K562 (cell line): ENCODE measurements around the gene TMC2. TPM values are rescaled to one million over a fixed set of nuclear protein-coding genes. Genes with fewer than 3 reads are reported as not detected.
A peak's percentile ranks its signal among the peaks of the same experiment; 100 is the strongest.

Source experiments
- ATAC-seq: fragments of 200-7000 bp; cut with Tn5 transposase; 3 replicates; pipeline ENCODE4 v1.9.1; 2020; ENCODE audit warnings: moderate library complexity
- BruUV-seq: library from RNA; stranded (reverse); fragments of 400-500 nt; replicated peaks from 2 replicates; lab custom pipeline; 2021; lab: Mats Ljungman, UMichigan
- CTCF ChIA-PET: fragments of 300-600 bp; formaldehyde crosslinking; extraction: SDS; loops from one replicate; lab custom pipeline; 2021; ENCODE audit warnings: low intra/inter-chr PET ratio; lab: Yijun Ruan, JAX
- POLR2A ChIA-PET: fragments of 300-600, 350-650 bp; sonication (Branson Sonifier 250); formaldehyde crosslinking; extraction: SDS; loops from one replicate; lab custom pipeline; 2021; ENCODE audit warnings: antibody characterized with exemption, inconsistent platforms; lab: Yijun Ruan, JAX
- DNase-seq, 4 experiments: peaks; one replicate each; pipeline versions ENCODE4 v3.0.0 to v3.0.0-alpha.2; 2011 to 2018; ENCODE audit warnings: low spot score in 3 of 4, mixed read lengths in 3 of 4; ENCODE audit errors: extremely low read depth in 1 of 4
- FAIRE-seq: peaks from 2 replicates; lab custom pipeline; 2011; peaks lifted over from hg19 to GRCh38; lab: Jason Lieb, UNC
- H2AFZ ChIP-seq: 2 replicates; pipeline ENCODE4 v1.6.0; 2011; ENCODE audit warnings: low read depth, low read length, control low read depth, inconsistent platforms
- H3K27ac ChIP-seq: fragments of 200-600 bp; 3 replicates; pipeline ENCODE4 v1.8.0; 2011; ENCODE audit warnings: low read depth, mild to moderate bottlenecking, control low read depth, inconsistent platforms, low read length, moderate library complexity, mixed read lengths; ENCODE audit errors: extremely low read depth
- H3K27me3 ChIP-seq, 2 experiments: fragments of 300-600 bp in 1 of 2; 2 replicates in 1 of 2; 3 replicates in 1 of 2; pipeline versions ENCODE4 v1.6.0 to v1.8.0; 2011; ENCODE audit warnings: inconsistent platforms in 2 of 2, low read length in 2 of 2, mild to moderate bottlenecking in 1 of 2, mixed read lengths in 1 of 2, moderate library complexity in 1 of 2; ENCODE audit not compliant: control insufficient read depth in 2 of 2, insufficient read depth in 2 of 2
- H3K36me3 ChIP-seq: fragments of 300-600 bp; 3 replicates; pipeline ENCODE4 v1.8.0; 2011; ENCODE audit warnings: mild to moderate bottlenecking, low read length, inconsistent platforms; ENCODE audit not compliant: control insufficient read depth, insufficient read depth
- H3K4me1 ChIP-seq, 2 experiments: fragments of 200-600 bp in 1 of 2; replicated peaks in 1 of 2; 2 replicates in 1 of 2; 3 replicates in 1 of 2; pipeline versions ENCODE4 v1.5.1 to v1.8.0; 2011; ENCODE audit warnings: inconsistent platforms in 2 of 2, low read length in 2 of 2, mild to moderate bottlenecking in 1 of 2, mixed read lengths in 1 of 2, moderate library complexity in 1 of 2; ENCODE audit not compliant: control insufficient read depth in 2 of 2, insufficient read depth in 2 of 2
- H3K4me2 ChIP-seq: 2 replicates; pipeline ENCODE4 v1.6.1; 2011; ENCODE audit warnings: low read length, control low read depth, inconsistent platforms, mixed read lengths; ENCODE audit not compliant: insufficient read depth
- H3K4me3 ChIP-seq: fragments of 200-600 bp; sonication (generic), shearing (Covaris generic); 2 replicates; pipeline ENCODE4 v1.5.1; 2016; ENCODE audit warnings: control low read depth, inconsistent platforms
- H3K79me2 ChIP-seq: fragments of 200-600 bp; 3 replicates; pipeline ENCODE4 v1.8.0; 2011; ENCODE audit warnings: low read length, inconsistent platforms; ENCODE audit not compliant: control insufficient read depth, insufficient read depth
- H3K9ac ChIP-seq, 2 experiments: 2 replicates each; pipeline versions ENCODE4 v1.6.0 to v1.6.1; 2011; ENCODE audit warnings: low read depth in 2 of 2, low read length in 2 of 2, control low read depth in 1 of 2, inconsistent platforms in 1 of 2, mild to moderate bottlenecking in 1 of 2, mixed read lengths in 1 of 2; ENCODE audit not compliant: insufficient read depth in 1 of 2
- H3K9me1 ChIP-seq: one replicate; pipeline ENCODE4 v1.6.0; 2011; ENCODE audit warnings: inconsistent platforms, mild to moderate bottlenecking, low read length, moderate library complexity; ENCODE audit not compliant: control insufficient read depth, insufficient read depth
- H3K9me3 ChIP-seq: replicated peaks from 2 replicates; pipeline ENCODE4 v1.5.1; 2011; ENCODE audit warnings: low read depth, low read length, inconsistent platforms; ENCODE audit not compliant: control insufficient read depth, insufficient read depth
- H4K20me1 ChIP-seq: replicated peaks from 2 replicates; pipeline ENCODE4 v1.6.1; 2011; ENCODE audit warnings: low read length, inconsistent platforms, mixed read lengths; ENCODE audit not compliant: control insufficient read depth, insufficient read depth
- CBX8 ChIP-seq: fragments of 200-600 bp; sonication (generic); IDR thresholded peaks from 2 replicates; pipeline ENCODE4 v1.6.1; 2012; ENCODE audit warnings: borderline replicate concordance, mixed run types, low read depth, mild to moderate bottlenecking, moderate library complexity, mixed read lengths, low read length, control low read depth, inconsistent platforms; ENCODE audit not compliant: poor library complexity, severe bottlenecking; ENCODE audit errors: extremely low read depth
- EGR1 ChIP-seq: fragments of 450-650 bp; conservative IDR thresholded peaks from 2 replicates; pipeline ENCODE4 v1.6.1; 2017; ENCODE audit warnings: mild to moderate bottlenecking
- MTA3 ChIP-seq: fragments of 450-650 bp; formaldehyde crosslinking; IDR thresholded peaks from 2 replicates; pipeline ENCODE4 v1.6.1; 2017; ENCODE audit warnings: mild to moderate bottlenecking, borderline replicate concordance
- NCOA1 ChIP-seq: fragments of 450-650 bp; IDR thresholded peaks from 2 replicates; pipeline ENCODE4 v1.6.1; 2016; ENCODE audit warnings: low read depth
- NFIC ChIP-seq: fragments of 450-650 bp; IDR thresholded peaks from 2 replicates; pipeline ENCODE4 v1.6.1; 2017; ENCODE audit warnings: mild to moderate bottlenecking, inconsistent platforms
- PPARD ChIP-seq: fragments of 250-450 bp; sonication (Bioruptor Pico); IDR thresholded peaks from 2 replicates; pipeline ENCODE4 v1.8.0; 2022; ENCODE audit warnings: inconsistent platforms, mild to moderate bottlenecking, moderate library complexity
- PTTG1 ChIP-seq: fragments of 450-650 bp; IDR thresholded peaks from 2 replicates; pipeline ENCODE4 v1.6.1; 2016; ENCODE audit warnings: low read depth, mild to moderate bottlenecking, missing genetic modification characterization, missing compliant biosample characterization
- RAD21 ChIP-seq, 2 experiments: fragments of 250-450 bp in 1 of 2; fragments of 450-650 bp in 1 of 2; sonication (Bioruptor Pico) in 1 of 2; formaldehyde crosslinking in 1 of 2; IDR thresholded peaks in 1 of 2; conservative IDR thresholded peaks in 1 of 2; 2 replicates each; pipeline versions ENCODE4 v1.4.0 to v1.8.0; 2020 to 2022; ENCODE audit warnings: mild to moderate bottlenecking in 2 of 2, moderate library complexity in 1 of 2
- SREBF1 ChIP-seq: fragments of 150-350 bp; IDR thresholded peaks from 2 replicates; pipeline ENCODE4 v1.6.1; 2014; ENCODE audit warnings: antibody characterized with exemption, low read depth, low read length, borderline replicate concordance
- STAT5A ChIP-seq: IDR thresholded peaks from 2 replicates; pipeline ENCODE4 v1.6.1; 2012; ENCODE audit warnings: low read length, inconsistent platforms, borderline replicate concordance
- TBL1XR1 ChIP-seq, 2 experiments: IDR thresholded peaks; 2 replicates each; pipeline ENCODE4 v1.6.1; 2012; ENCODE audit warnings: improper control_type of control experiment in 2 of 2, low read length in 2 of 2, mild to moderate bottlenecking in 1 of 2
- ZBTB8A ChIP-seq: fragments of 450-650 bp; IDR thresholded peaks from 2 replicates; pipeline ENCODE4 v1.6.1; 2018; ENCODE audit warnings: mild to moderate bottlenecking, moderate library complexity; ENCODE audit not compliant: partially characterized antibody
- ZNF224 ChIP-seq: sonication (generic); formaldehyde crosslinking; IDR thresholded peaks from 2 replicates; pipeline ENCODE4 v1.8.0; 2022; ENCODE audit warnings: mild to moderate bottlenecking, missing genetic modification reagents
- ZNF384 ChIP-seq: IDR thresholded peaks from 2 replicates; pipeline ENCODE4 v1.6.1; 2012; ENCODE audit warnings: low read depth, low read length, improper control_type of control experiment
- WGBS: fragments of 100-300 bp; shearing (Covaris generic); methylation state at CpG from one replicate; pipeline ENCODE4 v1.1.6; 2016; ENCODE audit warnings: low coverage, mixed read lengths; ENCODE audit not compliant: insufficient coverage; ENCODE audit errors: missing lambda C conversion rate; 5-methylcytosine and 5-hydroxymethylcytosine counted together
- in situ Hi-C: fragments of 300-500 bp; cut with MboI; formaldehyde crosslinking; loops from 4 replicates; pipeline ENCODE4 v1.15.0; 2018; ENCODE audit warnings: inconsistent platforms, mixed read lengths
- intact Hi-C: fragments of 100-400 bp; cut with micrococcal nuclease; formaldehyde crosslinking; loops from 2 replicates; pipeline ENCODE4 v1.14.2; 2022
- polyA plus RNA-seq, 8 experiments: library from polyadenylated mRNA; depleted of rRNA in 4 of 8; stranded (reverse) in 5 of 8; unstranded in 3 of 8; fragments of >200 nt; fragmentation: Nextera tagmentation in 2 of 8; fragmentation: Illumina TruSeq in 1 of 8; extraction: Ambion mirVana in 2 of 8; extraction: Trizol in 1 of 8; gene quantifications; 2 replicates each; pipeline versions ENCODE4 v1.2.1 to v1.2.3, GENCODE V29; 2011 to 2014; ENCODE audit warnings: inconsistent platforms in 1 of 8, missing spikeins in 1 of 8
- total RNA-seq, 7 experiments: library from RNA; depleted of rRNA in 6 of 7; stranded (reverse); fragments of >200 nt in 6 of 7; fragmentation: Illumina TruSeq in 2 of 7; extraction: Trizol in 2 of 7; gene quantifications; 2 replicates each; pipeline versions ENCODE4 v1.2.1 to v1.2.3, GENCODE V29; 2011 to 2021; ENCODE audit warnings: low replicate concordance in 1 of 7
- TF ChIP-seq, protein P1 (sequence below): fragments of 250-450 bp; sonication (Bioruptor Pico); IDR thresholded peaks from 2 replicates; pipeline ENCODE4 v1.4.0; 2020; ENCODE audit warnings: borderline replicate concordance
- TF ChIP-seq, protein P2 (sequence below): fragments of 250-450 bp; sonication (Bioruptor Pico); IDR thresholded peaks from 2 replicates; pipeline ENCODE4 v1.4.0; 2020; ENCODE audit warnings: mild to moderate bottlenecking, moderate library complexity

TMC2 gene
- total and polyA plus RNA-seq, 9 of the 15 experiments (the other 6 are each of a cell fraction or from before 2014, with no cell fraction given), result not detected

DNA sequence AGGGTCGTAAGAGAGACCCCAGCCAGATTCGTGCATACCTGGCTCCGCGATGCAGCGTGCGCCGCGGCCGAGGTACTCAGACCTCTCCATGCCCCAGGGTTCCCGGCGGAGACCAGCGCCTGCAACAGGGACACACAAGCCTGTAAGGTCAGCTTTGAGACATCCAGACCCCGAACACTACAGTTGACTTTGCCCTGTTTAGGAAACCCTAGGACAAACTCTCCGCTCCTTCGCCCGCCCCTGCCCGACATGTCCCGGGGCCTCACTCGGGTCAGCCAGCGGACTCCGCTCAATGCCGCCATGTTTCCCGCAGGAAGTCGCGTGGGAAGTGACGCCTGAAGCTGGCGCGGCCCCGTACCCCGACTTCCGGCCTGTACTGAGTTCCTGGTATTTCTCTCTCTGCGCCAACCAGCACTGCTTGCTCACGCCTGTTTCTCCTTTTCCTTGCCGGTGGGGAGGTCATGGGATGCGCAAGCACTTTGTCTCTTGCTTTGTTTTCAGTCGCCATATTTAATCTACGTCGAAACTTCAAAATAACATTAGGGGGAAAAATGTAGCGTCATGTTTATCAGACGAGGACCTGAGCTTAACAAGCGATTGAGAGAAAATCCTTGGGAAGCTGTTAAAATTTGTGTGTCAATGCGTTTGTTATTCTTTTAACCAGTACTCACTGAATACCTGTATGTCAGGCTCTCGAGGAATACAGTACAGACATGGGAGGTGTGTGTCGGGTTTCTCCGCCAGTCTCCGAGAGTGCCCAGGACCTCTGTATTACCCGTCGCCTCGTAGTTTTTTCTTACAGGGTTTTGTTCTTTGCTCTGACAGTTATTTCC is 127.7 kb downstream of the TMC2 start, which contains the start of gene IDH3B:
Gene IDH3B, minus strand, starts transcription at position 330 of the 833 bp plus-strand sequence. Its CDS starts 28 bp downstream, at position 302.
- TSS peak; percentile 99 for BruUV-seq
- in situ Hi-C loops, result no loop called here
- H3K9ac ChIP-seq, result peak within 1 kb of the TSS; percentile 90 to 96
- peaks cover 0 to 2% of the 10 kb centered on the region in 2 experiments; a peak in 2 of 5 replicates for H3K4me1 ChIP-seq
- H3K27ac ChIP-seq, result peak within 1 kb of the TSS; percentile 95
- peak; percentile 97 for ATAC-seq
- FAIRE-seq, result peak; percentile 94
- H3K36me3 ChIP-seq, result peaks cover 37% of the 10 kb centered on the region
- intact Hi-C loops, result no loop called here
- CTCF ChIA-PET, result interaction anchor here (0.7 kb wide), 1 partner anchor 138 kb away, joined by 3 read pairs; no protein-coding TSS in a partner anchor
- H4K20me1 ChIP-seq, result no peaks in the 10 kb centered on the region
- no peaks in the 10 kb centered on the region for H3K27me3 ChIP-seq
- peak within 1 kb of the TSS; percentile 78 for H2AFZ ChIP-seq
- WGBS, result 5% methylated on average over 32 of the region's 49 CpGs
- H3K4me2 ChIP-seq, result peak within 1 kb of the TSS; percentile 97
- peak; percentile 73 to 90 (median 78) for DNase-seq
- peaks cover 16% of the 10 kb centered on the region for H3K79me2 ChIP-seq
- POLR2A ChIA-PET, result interaction anchor here (0.6 to 2.2 kb wide), 8 partner anchors 10 to 349 kb away, joined by 3 to 46 read pairs (median 4); partner anchors contain the start of gene NOP56
- no peaks in the 10 kb centered on the region for H3K9me1 ChIP-seq
- peak within 1 kb of the TSS; percentile 58 for H3K4me3 ChIP-seq
- H3K9me3 ChIP-seq, result no peaks in the 10 kb centered on the region
- TF ChIP-seq ZBTB8A (no peak), NCOA1 (no peak), SREBF1 (peak; percentile 55; the same call in 1 of the 2 replicates), NFIC (peak; percentile 30; the same call in 1 of the 2 replicates), STAT5A (peak; percentile 61; the same call in 1 of the 2 replicates), PTTG1 (tag) (no peak), EGR1 (no peak), MTA3 (no peak), CBX8 (no peak), ZNF384 (no peak), PPARD (CRISPR knock-in tag) (no peak), RAD21 (CRISPR knock-in tag; conservative IDR thresholded peaks at IDR 0.05 in 1 of 2, IDR thresholded peaks at IDR 0.05 in 1 of 2) (no peak), ZNF224 (CRISPR knock-in tag) (no peak), TBL1XR1 (IDR thresholded peaks at IDR 0.05; ENCODE audit: low read length in 2 of 2) (peak in 1 of 2 experiments; percentile 65; a peak in 2 of 4 replicates)
- TF ChIP-seq, protein P1, sequence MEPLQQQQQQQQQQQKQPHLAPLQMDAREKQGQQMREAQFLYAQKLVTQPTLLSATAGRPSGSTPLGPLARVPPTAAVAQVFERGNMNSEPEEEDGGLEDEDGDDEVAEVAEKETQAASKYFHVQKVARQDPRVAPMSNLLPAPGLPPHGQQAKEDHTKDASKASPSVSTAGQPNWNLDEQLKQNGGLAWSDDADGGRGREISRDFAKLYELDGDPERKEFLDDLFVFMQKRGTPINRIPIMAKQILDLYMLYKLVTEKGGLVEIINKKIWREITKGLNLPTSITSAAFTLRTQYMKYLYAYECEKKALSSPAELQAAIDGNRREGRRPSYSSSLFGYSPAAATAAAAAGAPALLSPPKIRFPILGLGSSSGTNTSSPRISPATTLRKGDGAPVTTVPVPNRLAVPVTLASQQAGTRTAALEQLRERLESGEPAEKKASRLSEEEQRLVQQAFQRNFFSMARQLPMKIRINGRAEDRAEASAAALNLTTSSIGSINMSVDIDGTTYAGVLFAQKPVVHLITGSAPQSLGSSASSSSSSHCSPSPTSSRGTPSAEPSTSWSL (CRISPR knock-in tag), result no peak
- TF ChIP-seq, protein P2, sequence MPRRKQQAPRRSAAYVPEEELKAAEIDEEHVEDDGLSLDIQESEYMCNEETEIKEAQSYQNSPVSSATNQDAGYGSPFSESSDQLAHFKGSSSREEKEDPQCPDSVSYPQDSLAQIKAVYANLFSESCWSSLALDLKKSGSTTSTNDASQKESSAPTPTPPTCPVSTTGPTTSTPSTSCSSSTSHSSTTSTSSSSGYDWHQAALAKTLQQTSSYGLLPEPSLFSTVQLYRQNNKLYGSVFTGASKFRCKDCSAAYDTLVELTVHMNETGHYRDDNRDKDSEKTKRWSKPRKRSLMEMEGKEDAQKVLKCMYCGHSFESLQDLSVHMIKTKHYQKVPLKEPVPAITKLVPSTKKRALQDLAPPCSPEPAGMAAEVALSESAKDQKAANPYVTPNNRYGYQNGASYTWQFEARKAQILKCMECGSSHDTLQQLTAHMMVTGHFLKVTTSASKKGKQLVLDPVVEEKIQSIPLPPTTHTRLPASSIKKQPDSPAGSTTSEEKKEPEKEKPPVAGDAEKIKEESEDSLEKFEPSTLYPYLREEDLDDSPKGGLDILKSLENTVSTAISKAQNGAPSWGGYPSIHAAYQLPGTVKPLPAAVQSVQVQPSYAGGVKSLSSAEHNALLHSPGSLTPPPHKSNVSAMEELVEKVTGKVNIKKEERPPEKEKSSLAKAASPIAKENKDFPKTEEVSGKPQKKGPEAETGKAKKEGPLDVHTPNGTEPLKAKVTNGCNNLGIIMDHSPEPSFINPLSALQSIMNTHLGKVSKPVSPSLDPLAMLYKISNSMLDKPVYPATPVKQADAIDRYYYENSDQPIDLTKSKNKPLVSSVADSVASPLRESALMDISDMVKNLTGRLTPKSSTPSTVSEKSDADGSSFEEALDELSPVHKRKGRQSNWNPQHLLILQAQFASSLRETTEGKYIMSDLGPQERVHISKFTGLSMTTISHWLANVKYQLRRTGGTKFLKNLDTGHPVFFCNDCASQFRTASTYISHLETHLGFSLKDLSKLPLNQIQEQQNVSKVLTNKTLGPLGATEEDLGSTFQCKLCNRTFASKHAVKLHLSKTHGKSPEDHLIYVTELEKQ (CRISPR knock-in tag), result no peak
